OCI-LY7 (cell line): Measurements from ENCODE around the gene KCNK1. TPM values are rescaled to one million over a fixed set of nuclear protein-coding genes. Genes with fewer than 3 reads are reported as not detected.

Experiments used
- BruUV-seq: library from RNA; stranded (reverse); fragments of 400-500 nt; replicated peaks from 2 replicates; lab custom pipeline; 2021; lab: Mats Ljungman, UMichigan
- CTCF ChIA-PET: fragments of 300-600 bp; sonication (Branson Sonifier 250); formaldehyde crosslinking; loops from one replicate; lab custom pipeline; 2022; ENCODE audit warnings: antibody characterized with exemption; ENCODE audit not compliant: unreplicated experiment; lab: Charles Lee
- POLR2A ChIA-PET: fragments of 300-600 bp; sonication (Branson Sonifier 250); formaldehyde crosslinking; loops from one replicate; lab custom pipeline; 2022; ENCODE audit warnings: antibody characterized with exemption; lab: Charles Lee
- DNase-seq: peaks from one replicate; pipeline ENCODE4 v3.0.0-alpha.2; 2015; ENCODE audit warnings: low spot score
- H2AFZ ChIP-seq: fragments of 200-600 bp; sonication (generic), shearing (Covaris generic); 2 replicates; pipeline ENCODE4 v1.6.1; 2014; ENCODE audit warnings: mild to moderate bottlenecking, antibody characterized with exemption, low read length, moderate library complexity
- H3K27ac ChIP-seq: fragments of 200-600 bp; sonication (generic); 2 replicates; pipeline ENCODE4 v1.5.1; 2014; ENCODE audit warnings: mixed run types, low read depth, mild to moderate bottlenecking, moderate library complexity, low read length, inconsistent platforms; ENCODE audit not compliant: poor library complexity, severe bottlenecking
- H3K36me3 ChIP-seq: fragments of 200-600 bp; sonication (generic); 2 replicates; pipeline ENCODE4 v1.6.1; 2014; ENCODE audit warnings: mild to moderate bottlenecking, antibody characterized with exemption, low read length, moderate library complexity, mixed read lengths; ENCODE audit not compliant: insufficient read depth
- H3K4me1 ChIP-seq: fragments of 200-600 bp; sonication (generic); 2 replicates; pipeline ENCODE4 v1.5.1; 2014; ENCODE audit warnings: mild to moderate bottlenecking, low read length; ENCODE audit not compliant: insufficient read depth, poor library complexity, severe bottlenecking
- H3K4me2 ChIP-seq: fragments of 200-600 bp; sonication (generic); 2 replicates; pipeline ENCODE4 v1.6.1; 2014; ENCODE audit warnings: mild to moderate bottlenecking, low read length
- H3K4me3 ChIP-seq: fragments of 200-600 bp; sonication (generic); 2 replicates; pipeline ENCODE4 v1.5.1; 2014; ENCODE audit warnings: mild to moderate bottlenecking, low read depth, low read length; ENCODE audit not compliant: poor library complexity, severe bottlenecking
- H3K79me2 ChIP-seq: fragments of 200-600 bp; sonication (generic); 2 replicates; pipeline ENCODE4 v1.6.1; 2016; ENCODE audit warnings: low read depth, mild to moderate bottlenecking, low read length, moderate library complexity, mixed read lengths; ENCODE audit not compliant: insufficient read depth
- H3K9me2 ChIP-seq: fragments of 200-600 bp; sonication (generic); 2 replicates; pipeline ENCODE4 v1.6.1; 2016; ENCODE audit warnings: mild to moderate bottlenecking, low read length, mixed read lengths; ENCODE audit not compliant: insufficient read depth
- H3K9me3 ChIP-seq: fragments of 200-600 bp; sonication (generic); 2 replicates; pipeline ENCODE4 v1.6.1; 2014; ENCODE audit warnings: mild to moderate bottlenecking, mixed run types, low read length, mixed read lengths
- H4K20me1 ChIP-seq: fragments of 200-600 bp; sonication (generic); 2 replicates; pipeline ENCODE4 v1.6.1; 2014; ENCODE audit warnings: mild to moderate bottlenecking, antibody characterized with exemption, low read length, moderate library complexity, mixed read lengths; ENCODE audit not compliant: insufficient read depth
- CTCF ChIP-seq: fragments of 200-600 bp; sonication (generic); conservative IDR thresholded peaks from 2 replicates; pipeline ENCODE4 v1.5.1; 2014; ENCODE audit warnings: mild to moderate bottlenecking, antibody characterized with exemption, low read length, moderate library complexity, mixed read lengths
- EZH2phosphoT487 ChIP-seq: fragments of 200-600 bp; sonication (generic); IDR thresholded peaks from 2 replicates; pipeline ENCODE4 v1.6.1; 2018; ENCODE audit warnings: low read depth, borderline replicate concordance, mild to moderate bottlenecking, mixed run types, antibody characterized with exemption, low read length, moderate library complexity, mixed read lengths
- intact Hi-C: fragments of 100-400 bp; cut with micrococcal nuclease; formaldehyde crosslinking; loops from one replicate; pipeline ENCODE4 v1.10.0; 2022; ENCODE audit not compliant: unreplicated experiment
- microRNA-seq: library from miRNA; unstranded; fragments of <30 nt; microRNA quantifications from one replicate; pipeline ENCODE4 v1.2.0, GENCODE V29; 2022; ENCODE audit warnings: borderline replicate concordance
- small RNA-seq: library from RNA; depleted of rRNA; stranded (forward); fragments of <200 nt; gene quantifications from one replicate; pipeline ENCODE3, GENCODE V24; 2014
- total RNA-seq, 2 experiments: library from RNA; depleted of rRNA in 1 of 2; stranded (reverse); fragments of >200 nt in 1 of 2; shearing (Covaris generic) in 1 of 2; gene quantifications; 2 replicates each; pipeline ENCODE4 v1.2.3, GENCODE V29; 2014 to 2022

KCNK1 gene
- total RNA-seq, 2 experiments from 2014 or later, result not detected

- CTCF ChIA-PET, result no interaction called here
- H4K20me1 ChIP-seq, result no peaks in the 10 kb centered on the region
- POLR2A ChIA-PET, result interaction anchor here (0.7 to 1.0 kb wide), 3 partner anchors 28 to 61 kb away, joined by 3 to 7 read pairs (median 3); no protein-coding TSS in a partner anchor
- H3K27ac ChIP-seq, result no peak overlapping the region
- no peaks in the 10 kb centered on the region for H3K4me1 ChIP-seq
- no peaks in the 10 kb centered on the region for H3K79me2 ChIP-seq
- no peak overlapping the region for H3K4me2 ChIP-seq
- TF ChIP-seq CTCF, result no peak
- TF ChIP-seq EZH2phosphoT487, result no peak
- no peak overlapping the region for H3K4me3 ChIP-seq
- no TSS peak for BruUV-seq
- no peaks in the 10 kb centered on the region for H3K36me3 ChIP-seq
- H2AFZ ChIP-seq, result no peak overlapping the region
- intact Hi-C loops, result no loop called here
- DNase-seq, result no peak
- H3K9me2 ChIP-seq, result no peaks in the 10 kb centered on the region
- no peaks in the 10 kb centered on the region for H3K9me3 ChIP-seq
Observed at GRCh38 chr1:233721004-233721595, 107.2 kb downstream of the KCNK1 start.

Small RNA genes lying within 50 kb of the gene (microRNA-seq; reads per million reads assigned to microRNA genes)
- not detected for gene MIR4427

Small RNA genes lying within 50 kb of the gene (small RNA-seq; reads per million reads assigned to genes)
- not detected for gene MIR4427
